ENCODE measurements around the gene CENPP.

- TF ChIP-seq CTCF (IDR thresholded peaks at IDR 0.05; ENCODE audit: low read length) = no peak
- TF ChIP-seq EZH2 (IDR thresholded peaks at IDR 0.05; ENCODE audit: borderline replicate concordance, low read length) = no peak
Observed at GRCh38 chr9:92642564-92642963, 316.8 kb downstream of the CENPP start.

Data from OCI-LY1 (cell line).